Measurements from ENCODE around the gene METTL8.
"Not testable (repeated sequence)": the region's sequence is repeated elsewhere in the genome, so short reads cannot be mapped to it uniquely, and the experiment has no call there.

METTL8 gene

DNA sequence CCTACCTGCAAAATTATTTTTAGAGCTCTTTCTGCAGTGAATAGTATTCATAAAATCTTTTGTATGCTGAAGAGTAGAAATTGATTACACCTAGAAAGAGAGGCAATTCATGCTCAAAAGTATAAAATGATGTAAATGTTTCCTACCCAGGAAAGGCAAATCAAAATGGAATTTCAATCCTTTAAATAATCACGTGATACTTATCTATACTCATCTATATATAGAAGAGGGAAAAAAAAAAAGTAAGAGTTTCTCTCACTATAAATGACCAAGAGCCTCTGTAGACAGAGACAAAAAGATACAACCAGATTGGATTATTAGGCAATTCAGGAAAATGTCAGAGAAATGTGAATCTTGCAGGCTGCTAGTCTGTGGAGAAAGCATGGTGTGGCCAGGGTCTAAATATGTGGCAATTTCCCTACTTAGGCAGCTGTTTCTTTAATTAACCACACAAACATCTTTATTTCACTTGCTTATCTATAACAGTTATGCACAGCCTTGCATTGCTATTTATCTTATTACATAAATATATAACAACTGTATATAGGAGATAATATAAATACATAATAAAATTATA is 39.5 kb downstream of the METTL8 start:
- DNase-seq = no peak

DNA sequence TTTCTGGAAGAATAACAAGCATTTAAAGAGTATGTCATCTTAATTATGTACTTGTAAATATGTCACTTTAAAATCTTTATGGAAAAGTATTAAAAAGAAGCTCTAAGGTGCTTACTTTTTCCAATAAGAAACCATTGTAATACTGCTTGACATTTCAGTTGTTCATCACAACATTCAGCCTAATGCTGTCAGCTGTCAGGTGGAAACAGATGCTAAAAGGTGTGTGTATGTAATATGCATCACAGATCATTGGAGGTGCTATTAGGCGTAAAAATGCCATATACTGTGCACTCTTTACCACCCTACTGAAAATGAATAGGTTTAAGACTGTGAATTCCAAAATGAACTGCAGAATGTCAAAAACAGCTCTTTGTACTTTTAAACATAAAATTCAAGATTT is 40.3 kb downstream of the METTL8 start:
- no peak for DNase-seq

DNA sequence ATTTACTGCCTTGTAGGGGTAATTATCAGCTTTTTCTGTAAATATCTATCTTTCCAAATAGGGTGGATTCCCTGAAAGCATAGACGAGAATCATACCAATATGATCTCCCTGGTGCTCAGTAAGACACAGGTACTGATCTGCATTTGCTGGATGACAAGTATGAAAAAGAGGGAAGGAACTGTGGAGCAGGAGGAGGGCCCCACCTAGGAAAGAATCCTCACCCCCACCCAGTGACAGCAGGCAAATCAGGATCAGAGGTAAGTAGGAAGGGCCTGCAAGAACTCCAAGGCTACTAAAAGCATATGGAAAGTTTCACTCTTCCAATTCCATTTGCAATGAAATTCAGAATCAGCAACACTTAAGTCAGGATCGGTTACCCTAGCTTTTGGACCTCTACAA is 42.3 kb downstream of the METTL8 start:
- no peak for DNase-seq

DNA sequence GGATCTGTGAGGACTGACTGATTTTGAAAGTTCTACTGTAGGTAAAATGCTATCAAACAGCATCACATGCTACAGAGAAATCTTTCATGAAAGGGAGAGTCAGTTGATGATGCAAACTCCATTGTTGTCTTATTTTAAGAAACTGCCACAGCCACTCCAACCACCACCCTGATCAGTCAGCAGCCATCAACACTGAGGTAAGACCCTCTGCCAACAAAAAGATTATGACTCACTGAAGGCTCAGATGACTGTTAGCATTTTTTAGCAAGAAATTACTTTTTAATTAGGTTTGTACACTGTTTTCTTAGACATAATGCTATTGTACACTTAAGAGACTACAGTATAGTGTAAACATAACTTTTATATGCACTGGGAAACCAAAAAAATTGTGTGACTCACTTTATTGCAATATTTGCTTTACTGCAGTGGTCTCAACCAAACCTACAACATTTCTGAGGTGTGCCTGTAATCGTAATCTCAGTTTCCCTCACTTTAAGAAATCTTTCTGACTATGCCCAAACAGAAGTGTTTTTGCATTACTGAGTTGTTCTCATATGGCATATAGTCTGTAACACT is 42.8 kb downstream of the METTL8 start:
- DNase-seq = no peak

DNA sequence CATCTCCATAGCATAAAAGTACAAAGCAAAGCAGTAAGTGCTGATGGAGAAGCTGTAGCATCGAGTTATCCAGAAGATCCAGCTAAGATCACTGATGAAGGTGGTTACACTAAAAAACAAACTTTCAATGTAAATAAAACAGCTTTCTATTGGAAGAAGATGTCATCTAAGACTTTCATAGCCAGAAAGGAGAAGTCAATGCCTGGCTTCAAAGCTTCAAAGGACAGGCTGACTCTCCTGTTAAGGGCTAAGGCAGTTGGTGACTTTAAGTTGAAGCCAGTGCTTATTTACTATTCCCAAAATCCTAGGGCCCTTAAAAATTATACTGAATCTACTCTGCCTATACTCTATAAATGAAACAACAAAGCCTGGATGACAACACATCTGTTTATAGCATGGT is 44.0 kb downstream of the METTL8 start:
- DNase-seq = no peak

DNA sequence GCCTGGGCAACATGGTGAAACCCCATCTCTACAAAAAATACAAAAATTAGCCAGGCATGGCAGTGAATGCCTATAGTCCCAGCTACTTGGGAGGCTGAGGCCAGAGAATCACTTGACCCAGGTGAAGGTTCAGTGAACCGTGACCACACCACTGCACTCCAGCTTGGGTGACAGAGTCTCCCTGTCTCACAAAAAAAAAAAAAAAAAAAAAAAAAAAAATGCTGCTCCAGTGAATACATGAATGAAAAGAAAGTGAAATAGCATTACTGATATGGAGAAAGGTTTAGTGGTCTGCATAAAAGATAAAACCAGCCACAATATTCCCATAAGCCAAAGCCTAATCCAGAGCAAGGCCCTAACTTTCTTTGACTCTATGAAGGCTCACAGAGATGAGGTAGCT is 44.5 kb downstream of the METTL8 start:
- DNase-seq = no peak

DNA sequence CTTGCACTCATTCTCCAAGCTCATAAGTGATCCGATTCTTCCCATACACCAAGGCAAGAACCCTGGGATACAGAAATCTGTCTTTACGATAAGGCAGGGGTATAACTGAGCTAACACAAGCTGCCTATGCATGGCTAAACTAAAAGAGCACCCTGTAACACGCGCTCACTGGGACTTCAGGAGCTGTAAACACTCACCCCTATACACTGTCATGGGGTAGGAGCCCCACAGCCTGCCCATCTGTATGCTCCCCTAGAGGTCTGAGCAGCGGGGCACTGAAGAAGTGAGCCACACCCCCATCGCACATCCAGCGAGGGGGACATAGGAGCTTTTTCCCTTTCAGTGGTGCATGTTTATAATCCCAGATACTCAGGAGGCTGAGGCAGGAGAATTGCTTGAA is 46.7 kb downstream of the METTL8 start:
- no peak for DNase-seq

DNA sequence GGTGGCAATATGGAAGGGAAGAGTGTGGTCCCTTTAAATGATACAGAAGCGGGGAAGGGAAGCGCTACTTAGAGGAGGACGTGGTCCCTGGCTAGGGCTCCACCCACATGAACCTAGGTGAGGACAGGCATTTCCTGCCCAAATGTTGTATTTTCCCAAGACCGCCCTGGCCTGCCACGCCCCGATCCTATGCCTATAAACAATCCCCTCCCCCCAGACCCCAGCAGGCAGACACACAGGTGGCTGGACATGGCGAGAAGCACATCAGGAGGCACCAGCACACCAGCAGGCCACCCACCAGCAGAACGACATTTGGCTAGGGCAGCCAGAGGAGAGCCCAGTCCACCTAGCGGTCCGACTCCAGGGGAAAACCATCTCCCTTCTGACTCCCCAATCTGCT is 47.2 kb downstream of the METTL8 start:
- no peak for DNase-seq

DNA sequence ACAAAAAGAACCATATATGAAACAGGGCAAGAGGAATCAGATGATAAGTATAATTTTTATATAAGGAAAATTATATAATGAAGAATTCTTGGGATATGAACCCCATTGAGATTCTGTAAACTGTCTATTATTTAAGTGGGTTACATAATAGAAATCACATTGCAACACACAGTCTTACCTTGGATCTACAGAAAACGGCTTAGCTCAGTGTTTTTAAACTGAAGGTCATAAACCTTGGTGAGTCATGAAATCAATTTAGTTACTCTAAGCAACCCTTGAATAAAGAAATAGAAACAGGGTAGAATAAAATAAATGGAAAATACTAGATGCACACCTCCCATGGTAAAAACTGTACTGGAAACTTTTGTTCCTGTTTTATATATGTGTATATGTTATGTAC is 50.7 kb downstream of the METTL8 start:
- DNase-seq = no peak

DNA sequence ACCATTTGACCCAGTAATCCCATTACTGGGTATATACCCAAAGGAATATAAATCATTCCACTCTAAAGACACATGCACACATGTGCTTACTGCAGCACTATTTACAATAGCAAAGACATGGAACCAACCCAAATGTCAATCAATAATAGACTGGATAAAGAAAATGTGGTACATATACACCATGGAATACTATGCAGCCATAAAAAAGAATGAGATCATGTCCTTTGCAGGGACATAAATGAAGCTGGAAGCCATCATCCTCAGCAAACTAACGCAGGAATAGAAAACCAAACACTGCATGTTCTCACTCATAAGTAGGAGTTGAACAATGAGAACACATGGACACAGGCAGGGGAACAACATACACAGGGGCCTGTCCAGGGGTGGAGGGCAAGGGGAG is 51.6 kb downstream of the METTL8 start:
- DNase-seq = not testable (repeated sequence)

DNA sequence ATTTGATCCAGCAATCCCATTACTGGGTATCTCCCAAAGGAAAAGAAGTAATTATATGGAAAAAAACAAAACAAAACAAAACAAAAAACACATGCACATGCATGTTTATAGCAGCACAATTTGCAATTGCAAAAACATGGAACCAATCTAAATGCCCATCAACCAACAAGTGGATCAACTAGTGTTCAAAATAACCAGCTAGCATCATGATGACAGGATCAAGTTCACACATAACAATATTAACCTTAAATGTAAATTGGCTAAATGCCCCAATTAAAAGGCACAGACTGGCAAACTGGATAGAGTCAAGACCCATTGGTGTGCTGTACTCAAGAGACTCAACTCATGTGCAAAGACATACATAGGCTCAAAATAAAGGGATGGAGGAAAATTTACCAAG is 55.9 kb downstream of the METTL8 start:
- not testable (repeated sequence) for DNase-seq

DNA sequence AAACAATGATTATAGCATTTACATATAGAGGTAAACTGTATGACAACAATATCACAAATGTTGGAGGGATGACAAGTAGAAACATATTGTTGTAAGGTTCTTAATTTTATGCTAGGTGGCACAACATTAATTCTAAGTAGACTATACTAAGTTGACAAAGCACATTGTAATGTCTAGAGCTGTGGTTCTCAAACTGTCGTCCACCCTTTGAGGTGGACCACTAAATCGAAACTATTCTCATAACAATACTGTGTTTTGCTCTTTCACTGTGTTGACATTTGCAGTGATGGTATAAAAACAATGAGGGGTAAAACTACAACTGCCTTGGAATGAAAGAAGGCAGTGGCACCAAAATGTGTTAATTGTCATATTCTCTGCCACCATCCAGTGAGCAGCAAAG is 66.1 kb downstream of the METTL8 start:
- no peak for DNase-seq

DNA sequence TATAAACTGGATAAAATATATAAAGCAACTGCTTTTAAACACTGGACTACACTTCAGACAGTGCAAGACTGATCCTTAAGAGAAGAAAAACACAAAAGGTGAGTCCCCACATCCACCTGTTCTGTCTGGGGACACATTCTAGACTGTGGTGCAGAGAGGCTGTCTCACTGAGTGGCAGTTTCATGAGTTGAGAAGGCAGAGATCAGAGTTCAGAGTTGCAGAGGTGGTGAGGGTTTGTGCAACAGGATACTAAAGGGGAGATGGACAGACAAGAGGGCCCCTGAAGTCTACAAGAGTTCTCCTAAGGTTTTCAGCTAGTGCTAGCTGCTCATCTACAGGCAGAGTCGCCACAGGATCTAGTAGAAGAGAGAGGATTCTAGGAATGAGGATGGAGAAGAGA is 68.0 kb downstream of the METTL8 start:
- DNase-seq = no peak

DNA sequence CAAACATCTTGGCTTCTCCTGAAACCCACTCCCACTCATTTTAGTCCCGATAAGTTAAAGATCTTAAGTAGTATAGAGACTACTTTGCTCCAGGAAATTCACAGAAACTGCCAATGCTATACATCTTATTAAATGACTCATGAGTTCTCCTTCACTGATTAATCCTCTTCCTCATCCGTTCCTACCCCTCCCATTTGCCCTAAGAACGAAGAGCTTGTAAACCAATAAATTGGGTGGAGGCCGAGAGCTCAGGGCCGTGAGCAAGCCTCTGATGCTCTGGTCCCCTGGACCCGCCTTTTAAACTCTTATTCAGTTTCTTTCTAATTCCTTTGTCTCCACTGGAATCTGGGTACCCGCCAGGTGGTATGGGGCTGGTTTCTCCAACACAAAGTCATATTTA is 68.6 kb downstream of the METTL8 start:
- DNase-seq = no peak

DNA sequence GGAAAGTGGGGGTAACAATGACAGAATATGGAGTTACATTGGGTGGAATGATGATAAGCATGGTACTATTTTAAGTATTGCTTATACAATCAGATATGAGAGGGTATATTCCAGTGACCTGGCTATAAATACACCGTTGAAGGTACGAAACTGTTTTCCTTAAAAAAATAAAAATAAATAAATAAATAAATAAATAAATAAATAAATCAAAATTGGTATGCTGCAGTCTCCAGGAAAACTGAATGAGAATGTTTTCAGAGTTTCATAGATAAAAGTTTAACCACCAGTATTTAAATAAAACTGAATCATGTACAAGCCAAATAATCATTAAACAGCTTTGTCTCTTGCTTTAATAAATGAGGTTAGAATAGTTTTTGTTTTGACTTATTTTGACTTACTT is 71.4 kb downstream of the METTL8 start:
- DNase-seq = no peak

DNA sequence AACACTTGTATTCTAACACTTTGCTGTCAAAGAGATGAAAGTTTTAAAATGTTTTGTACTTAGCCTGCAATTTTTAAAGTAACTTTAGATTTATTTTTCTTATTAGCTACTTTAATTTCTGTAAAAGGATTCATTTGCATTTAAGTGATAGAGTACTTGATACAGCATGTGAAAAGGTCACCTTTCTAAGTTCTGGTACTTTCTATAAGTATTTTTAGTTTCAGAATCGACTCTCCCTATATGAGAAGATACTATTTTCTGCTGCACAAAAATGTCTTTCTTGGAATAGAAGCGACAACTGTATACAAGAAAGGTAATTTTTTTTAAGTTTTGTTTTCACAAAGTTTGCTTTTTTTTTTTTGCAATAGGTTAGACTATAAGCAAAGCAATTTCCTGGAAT is 72.9 kb downstream of the METTL8 start:
- DNase-seq = no peak

DNA sequence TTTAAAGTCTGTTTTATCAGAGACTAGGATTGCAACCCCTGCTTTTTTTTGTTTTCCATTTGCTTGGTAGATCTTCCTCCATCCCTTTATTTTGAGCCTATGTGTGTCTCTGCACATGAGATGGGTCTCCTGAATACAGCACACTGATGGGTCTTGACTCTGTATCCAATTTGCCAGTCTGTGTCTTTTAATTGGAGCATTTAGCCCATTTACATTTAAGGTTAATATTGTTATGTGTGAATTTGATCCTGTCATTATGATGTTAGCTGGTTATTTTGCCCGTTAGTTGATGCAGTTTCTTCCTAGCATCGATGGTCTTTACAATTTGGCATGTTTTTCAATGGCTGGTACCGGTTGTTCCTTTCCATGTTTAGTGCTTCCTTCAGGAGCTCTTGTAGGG is 80.0 kb downstream of the METTL8 start:
- not testable (repeated sequence) for DNase-seq

DNA sequence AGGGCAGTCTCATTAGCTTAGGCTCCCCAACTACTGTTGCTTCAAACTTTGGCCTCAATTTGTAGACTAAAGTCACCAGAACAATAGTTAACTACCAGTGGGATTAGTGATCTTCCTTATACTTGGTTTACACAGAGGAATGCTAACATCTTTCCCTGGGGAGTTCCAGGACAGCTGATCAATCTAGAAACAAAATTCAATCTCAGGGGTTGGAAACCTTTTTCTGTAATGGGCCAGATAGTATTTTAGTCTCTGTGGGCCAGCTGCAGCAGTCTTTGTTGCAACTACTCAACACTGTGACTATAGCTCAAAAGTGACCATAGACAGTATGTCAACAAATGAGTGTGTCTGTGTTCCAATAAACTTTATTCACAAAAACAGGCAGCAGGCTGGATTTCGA is 85.7 kb downstream of the METTL8 start:
- no peak for DNase-seq

DNA sequence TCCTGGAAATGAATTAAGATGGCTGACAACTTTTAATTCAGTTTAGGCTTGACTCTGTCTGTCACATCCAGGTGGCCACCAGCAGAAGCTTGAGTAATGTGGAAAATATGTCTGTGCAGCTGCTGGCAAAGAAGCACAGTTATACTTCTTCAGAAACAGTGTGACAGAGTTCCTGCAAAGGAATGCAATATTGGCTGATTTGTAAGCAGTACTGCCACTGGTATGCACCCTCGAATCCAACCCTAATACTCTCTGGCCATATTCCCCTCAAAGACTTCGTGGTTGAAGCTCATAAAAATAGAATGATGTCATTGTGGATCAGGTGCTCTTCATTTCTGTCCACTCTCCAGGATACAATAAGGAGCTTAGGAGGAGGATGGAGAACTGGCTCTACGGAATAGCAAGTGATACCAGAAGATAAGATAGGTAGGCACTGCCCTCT is 86.2 kb downstream of the METTL8 start:
- DNase-seq = no peak

DNA sequence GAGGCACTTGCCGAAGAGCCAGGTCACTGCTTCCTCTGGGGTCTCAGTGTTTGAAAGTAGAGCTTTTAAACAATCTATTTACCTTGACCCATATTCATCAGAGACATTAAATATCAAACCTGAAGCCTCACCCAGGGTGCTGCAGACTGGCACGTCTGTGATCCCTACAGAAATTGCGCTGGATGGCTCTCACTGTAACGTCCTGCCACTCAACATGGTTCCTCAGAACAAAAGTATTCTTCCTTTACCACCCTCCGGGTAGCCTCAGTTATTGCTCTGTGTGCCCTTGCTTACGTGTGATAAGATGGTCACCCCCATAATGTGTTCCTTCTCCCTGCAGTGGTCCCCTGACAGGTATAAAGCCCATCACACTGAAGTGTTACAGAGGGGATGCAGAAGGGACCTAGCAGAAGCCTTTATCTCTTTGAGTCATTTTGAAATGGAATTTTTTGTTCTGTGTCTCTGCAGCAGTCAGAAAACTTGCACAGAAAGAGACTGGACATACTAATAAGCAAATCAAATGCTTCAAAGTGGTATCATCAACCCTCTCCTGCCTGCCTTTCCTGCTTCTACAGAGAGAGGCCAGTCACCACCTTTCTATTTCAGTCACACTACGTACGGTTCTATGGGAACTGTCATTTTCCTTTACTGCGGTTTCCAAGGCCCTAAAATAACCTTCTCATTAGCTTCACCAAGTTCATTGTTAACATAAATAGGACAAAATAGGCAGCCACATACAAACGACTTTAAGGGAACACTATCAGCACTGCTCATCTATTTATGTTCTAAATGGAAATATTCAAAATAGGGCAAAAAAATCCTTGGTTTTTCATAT is 86.8 kb downstream of the METTL8 start:
- DNase-seq = no peak

DNA sequence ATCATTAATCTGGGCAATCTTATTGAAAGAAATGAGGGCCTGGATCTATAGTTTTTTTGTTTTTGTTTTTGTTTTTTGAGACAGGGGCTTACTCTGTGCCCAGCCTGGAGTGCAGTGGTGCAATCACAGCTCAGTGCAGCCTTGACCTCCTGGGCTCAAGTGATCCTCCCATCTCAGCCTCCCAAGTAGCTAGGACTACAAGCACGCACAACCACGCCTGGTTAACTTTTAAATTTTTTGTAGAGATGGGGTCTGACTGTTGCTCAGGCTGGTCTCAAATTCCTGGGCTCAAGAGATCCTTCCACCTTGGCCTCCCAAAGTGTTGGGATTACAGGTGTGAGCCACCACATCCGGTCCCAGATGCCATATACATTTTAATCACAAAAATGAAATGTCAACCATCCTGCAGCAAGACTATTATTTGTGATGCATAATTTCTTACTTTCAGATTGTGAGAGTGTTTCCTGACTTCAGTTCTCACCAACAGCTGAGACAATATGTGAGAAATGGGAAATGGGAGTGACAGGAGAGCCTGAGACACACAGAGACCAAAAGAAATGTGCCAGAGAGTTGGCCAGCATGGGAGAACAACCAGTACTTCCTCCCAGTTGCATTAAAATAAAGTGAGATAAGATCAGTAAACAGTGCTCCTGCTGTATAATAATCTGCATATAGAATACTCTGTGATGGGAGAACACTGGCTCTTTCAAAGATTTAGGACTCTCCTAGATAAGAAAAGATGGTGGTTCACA is 87.6 kb downstream of the METTL8 start:
- DNase-seq = no peak

DNA sequence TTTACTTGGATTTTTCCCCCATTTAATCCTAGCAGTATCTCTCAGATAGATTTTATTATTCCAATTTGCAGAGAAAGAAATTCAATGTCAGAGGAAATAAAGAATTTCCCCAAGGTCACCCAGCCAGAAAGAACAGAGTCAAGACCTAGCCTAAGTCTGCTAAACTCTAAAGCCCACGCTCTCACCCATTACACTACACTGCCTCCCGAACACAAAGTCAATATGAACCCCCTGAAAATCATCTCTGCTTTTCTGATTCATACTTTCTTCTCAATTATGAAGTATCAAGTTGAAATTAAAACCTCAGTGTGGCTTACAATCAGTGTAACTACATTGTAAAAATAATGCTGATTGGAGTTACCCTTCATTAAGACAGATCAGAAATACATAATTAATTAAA is 89.6 kb downstream of the METTL8 start:
- DNase-seq = no peak

DNA sequence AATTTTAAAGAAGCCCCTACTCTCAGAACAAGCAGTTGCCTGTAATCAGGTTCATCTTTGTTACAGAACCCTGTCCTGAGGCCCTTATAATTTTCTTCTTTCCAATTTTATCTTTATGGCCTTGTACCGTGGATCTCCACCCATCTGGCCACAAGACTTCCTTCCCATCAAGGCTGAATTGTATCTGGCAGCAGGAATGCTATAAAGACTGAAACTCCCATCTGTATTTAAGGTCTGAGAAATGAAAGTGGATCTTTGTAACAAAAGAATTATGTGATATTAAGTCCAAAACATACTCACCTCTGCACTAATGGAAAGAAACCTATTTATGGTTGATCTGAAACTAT is 91.8 kb downstream of the METTL8 start:
- DNase-seq = no peak
